Measurements from ENCODE around the gene VMP1.
A peak's percentile ranks its signal among the peaks of the same experiment; 100 is the strongest.
"Not testable (repeated sequence)": the region's sequence is repeated elsewhere in the genome, so short reads cannot be mapped to it uniquely, and the experiment has no call there.

VMP1 gene

DNA sequence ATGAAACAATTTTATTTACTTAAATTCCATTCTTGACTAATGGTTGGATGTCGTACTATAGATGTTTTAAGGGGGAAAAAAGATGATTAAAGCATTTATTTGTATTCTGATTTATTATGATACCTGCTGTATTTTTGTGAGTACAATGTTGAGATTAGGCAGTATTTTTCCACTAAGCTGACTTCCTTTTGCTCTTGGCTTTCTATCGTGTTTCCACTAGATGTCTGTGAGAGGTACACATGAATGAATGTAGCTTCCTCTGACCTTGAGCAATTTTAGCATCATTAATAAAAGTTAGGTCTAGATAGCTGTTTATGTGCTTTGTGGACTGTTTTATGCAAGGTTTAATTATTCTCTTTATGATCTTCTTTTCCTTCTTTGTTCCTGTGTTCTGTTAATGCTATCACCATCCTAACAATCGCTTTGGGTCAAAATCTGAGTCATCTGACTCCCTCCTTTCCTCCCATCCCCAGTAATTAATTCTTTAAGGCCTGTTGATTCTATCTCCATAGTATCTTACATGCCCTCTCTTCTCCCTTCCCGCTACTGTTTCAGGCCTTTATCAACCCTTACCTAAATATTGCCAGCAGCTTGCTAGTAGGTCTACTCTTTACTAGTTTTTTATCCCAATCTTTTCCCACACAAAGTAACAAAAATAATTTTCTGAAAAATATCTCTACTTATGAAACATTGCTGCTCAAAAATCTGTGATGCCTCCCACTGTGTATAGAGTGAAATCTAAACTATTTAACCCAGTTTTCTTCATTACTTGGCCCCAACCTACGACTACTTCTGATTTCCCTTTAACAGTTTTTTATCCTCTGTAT, 76.0 kb downstream of the VMP1 start:
- no peak for DNase-seq

GRCh38 chr17:59785091-59785799, 77.8 kb downstream of the VMP1 start:
- no peak for DNase-seq

DNA sequence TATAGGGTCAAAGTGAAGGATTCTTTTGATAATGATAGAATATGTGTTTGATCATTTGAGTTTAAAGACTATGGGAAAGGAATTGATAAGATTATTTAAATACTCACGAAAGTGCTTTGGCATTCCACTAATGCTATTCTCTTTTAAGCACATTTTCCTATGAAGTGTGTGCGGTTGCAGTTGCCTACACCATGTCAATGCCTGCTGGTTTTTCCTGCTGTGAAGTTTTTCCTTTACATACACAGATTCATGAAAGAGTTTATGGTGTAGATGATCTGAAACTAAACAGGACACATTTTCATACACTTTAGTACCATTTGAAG, 78.7 kb downstream of the VMP1 start:
- no peak for DNase-seq

DNA sequence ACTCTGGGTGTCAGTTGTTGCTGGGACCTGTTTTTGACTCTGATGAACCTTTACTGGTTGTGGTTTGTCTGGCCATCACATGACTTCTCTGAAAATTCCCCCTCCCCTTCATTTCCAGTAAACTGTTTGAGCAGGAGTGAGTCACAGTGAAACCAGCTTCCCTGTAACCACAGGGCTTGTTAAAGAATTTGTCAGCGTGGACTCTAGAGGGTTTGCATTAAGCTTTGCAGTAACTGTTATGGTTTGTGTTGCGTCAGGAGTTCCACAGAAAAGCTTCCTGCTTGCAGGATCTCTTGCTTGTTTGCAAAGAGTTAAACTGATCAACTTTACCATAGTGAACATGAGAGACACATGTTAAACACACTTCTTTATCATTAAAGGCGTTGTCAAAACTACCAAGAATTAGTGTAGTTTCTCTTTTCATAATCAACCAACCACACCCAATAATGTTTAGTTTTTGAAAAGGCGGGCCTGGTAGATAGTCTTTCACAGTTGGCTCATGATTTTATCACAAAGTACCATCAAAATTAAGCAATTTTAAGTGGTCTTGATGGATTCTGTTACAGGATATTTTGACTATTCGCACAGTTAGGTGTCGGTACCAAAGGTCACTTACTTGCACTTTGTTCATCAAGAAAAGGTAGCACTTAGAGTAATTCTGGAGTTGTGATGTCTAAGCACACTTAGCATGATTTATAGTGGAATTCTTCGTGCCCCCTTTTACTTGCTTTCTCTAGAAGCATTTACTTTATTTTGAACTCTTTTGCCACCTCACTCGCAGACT, 79.3 kb downstream of the VMP1 start:
- peak; percentile 1 for DNase-seq

GRCh38 chr17:59789849-59790248, 82.4 kb downstream of the VMP1 start:
- not testable (repeated sequence) for DNase-seq

- DNase-seq = not testable (repeated sequence)
These were observed 83.0 kb downstream of the VMP1 start for GRCh38 chr17:59790418-59790817.

DNA sequence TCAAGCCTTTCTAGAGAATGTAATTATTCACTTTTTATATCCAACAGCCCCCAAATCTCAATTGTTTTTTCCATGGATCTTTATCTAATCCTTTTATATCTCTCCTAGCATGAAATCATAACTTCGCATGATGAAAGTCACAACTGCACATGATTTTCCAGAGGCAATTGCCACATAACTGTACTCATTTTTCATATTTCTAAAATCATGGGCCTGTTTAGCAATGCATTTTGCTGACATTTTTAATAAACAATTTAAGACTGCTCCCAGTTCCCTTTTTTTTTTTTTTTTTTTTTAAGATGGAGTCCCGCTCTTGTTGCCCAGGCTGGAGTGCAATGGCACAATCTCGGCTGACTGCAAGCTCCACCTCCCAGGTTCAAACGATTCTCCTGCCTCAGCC, 83.5 kb downstream of the VMP1 start:
- DNase-seq = no peak

- no peak for DNase-seq
These were observed 84.4 kb downstream of the VMP1 start for GRCh38 chr17:59791603-59792457.

- not testable (repeated sequence) for DNase-seq
These were observed 85.0 kb downstream of the VMP1 start for GRCh38 chr17:59792458-59792823.

GRCh38 chr17:59793205-59793604, 85.8 kb downstream of the VMP1 start:
- DNase-seq = no peak

DNA sequence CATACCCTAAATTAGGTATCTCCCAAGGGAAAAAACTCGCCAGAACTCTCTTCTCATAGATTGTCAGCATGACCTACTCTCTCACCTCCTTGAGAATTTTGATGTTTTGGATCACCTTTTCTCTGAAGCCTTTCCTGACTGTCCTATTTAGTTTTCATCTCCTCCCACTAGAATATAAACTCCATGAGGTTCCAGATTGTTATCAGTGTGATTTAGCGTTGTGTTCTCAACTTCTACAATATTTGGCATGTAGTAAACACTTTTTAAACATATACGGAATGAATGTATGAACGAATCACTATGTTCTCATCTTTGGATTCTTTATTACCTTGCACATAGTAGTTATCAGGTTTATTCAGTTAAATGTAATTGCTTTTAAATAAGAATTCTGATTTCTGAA, 88.7 kb downstream of the VMP1 start:
- DNase-seq = no peak

DNA sequence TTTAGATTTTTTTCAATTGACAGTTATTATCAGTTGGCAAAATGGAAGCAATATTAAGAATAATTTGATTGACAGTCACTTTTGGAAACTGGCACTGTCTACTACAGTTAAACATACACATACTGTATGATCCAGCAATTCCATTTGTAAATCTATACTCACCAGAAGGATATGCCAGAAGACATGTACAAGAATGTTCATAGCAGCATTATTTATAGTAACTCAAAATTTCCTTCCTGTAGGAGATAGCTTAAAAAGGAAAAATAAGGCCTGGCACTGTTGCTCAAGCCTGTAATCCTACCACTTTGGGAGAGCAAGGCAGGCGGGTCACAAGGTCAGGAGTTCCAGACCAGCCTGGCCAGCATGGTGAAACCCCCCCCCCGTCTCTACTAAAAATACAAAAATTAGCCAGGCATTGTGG, 89.3 kb downstream of the VMP1 start:
- no peak for DNase-seq

GRCh38 chr17:59798111-59798510, 90.7 kb downstream of the VMP1 start:
- DNase-seq = no peak

DNA sequence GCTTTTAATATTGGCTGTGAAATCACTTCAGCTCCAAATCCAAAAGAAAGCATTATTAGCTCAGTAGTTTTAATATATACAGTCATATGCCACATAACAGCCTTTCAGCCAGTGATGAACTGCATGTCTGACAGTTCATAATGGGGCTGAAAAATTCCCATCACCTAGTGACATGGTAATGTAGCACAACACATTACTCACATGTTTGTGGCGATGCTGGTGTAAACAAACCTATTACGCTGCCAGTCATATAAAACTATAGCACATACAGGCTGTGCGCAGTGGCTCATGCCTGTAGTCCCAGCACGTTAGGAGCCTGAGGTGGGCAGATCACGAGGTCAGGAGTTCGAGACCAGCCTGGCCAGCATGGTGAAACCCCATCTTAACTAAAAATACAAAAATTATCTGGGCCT, 93.1 kb downstream of the VMP1 start:
- DNase-seq = no peak

- DNase-seq = no peak
These were observed 94.7 kb downstream of the VMP1 start for GRCh38 chr17:59802160-59802559.

DNA sequence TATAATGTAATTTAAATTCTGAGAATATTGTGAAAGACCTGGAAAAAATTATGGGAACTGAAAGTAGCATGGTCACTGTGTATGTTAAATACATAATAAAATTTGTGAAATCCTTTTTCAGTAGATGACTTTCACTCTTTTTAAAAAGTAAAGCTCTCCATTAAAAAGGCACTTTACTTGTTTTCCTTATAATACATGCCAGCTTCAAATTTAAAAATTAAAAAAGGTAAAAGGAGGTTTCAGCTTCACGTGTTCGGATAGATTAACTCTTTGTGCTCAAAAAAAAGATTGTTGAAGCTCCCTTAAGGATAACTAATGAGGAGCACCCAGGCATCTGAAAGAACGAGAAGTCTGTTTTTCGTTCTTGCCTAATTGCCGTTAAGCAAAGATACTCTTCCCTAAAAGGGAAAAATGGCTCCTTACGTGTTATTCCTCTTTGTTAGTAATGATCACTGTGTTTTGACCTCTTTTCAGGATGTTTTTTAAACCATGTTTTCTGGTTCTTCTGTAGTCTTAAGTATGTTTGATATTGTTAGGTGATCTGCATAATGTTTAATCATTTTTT, 97.5 kb downstream of the VMP1 start:
- DNase-seq = no peak

- not testable (repeated sequence) for DNase-seq
These were observed 98.9 kb downstream of the VMP1 start for GRCh38 chr17:59806322-59806721.

- no peak for DNase-seq
These were observed 100.5 kb downstream of the VMP1 start for GRCh38 chr17:59807892-59808509.

DNA sequence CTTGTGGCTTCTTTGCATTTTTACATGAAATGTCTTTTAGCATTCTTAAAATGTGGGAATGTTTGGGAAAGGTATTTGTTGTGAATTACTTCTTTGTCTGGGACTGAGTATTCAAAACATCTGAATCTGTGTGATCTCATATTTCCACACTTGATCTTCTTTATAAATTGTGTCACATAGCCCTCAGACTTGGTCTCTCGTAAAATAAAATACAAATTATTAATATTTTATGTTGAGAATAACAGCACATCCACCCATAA, 103.4 kb downstream of the VMP1 start:
- no peak for DNase-seq

- no peak for DNase-seq
These were observed 103.8 kb downstream of the VMP1 start for GRCh38 chr17:59811209-59811608.

DNA sequence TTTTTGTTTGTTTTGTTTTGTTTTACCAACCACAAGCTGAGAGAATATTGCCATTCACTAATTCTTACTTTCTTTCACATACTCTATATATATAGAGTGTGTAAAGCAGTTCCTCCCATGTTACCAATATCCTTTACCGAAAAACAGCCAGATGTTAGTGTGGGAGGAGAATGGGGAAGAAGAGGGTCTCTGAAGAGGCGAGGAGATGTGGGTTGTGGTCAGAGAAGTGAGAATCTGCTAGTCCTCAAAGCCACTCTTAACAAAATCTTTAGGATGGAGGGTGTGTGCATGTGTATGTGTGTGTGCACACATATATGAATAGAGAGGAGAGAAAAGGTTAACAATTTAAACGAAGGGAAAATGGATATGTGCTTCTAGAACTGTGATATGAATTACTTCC, 104.7 kb downstream of the VMP1 start:
- no peak for DNase-seq

DNA sequence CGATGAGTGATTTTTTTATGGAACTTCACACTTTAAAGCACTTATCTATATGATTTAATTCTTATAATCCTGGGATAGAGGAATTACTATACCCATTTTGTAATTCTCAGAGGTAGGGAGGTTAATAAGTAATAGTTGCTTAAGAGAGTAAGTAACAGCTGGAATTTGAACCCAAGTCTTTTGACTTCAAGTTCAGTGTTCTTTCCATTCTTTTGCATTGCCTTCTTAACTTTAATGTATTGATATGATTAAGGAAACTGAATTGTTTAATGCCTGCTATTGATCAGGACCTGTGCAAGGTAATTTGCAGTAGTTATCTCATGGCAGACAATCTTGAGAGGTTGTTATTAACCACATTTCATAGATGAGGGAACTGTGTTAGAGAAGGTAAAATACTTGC, 106.8 kb downstream of the VMP1 start:
- DNase-seq = no peak
